ENCODE measurements around the gene SRCIN1. TPM values are rescaled to one million over a fixed set of nuclear protein-coding genes. Genes with fewer than 3 reads are reported as not detected.
A peak's percentile ranks its signal among the peaks of the same experiment; 100 is the strongest.
"Not testable (repeated sequence)": the region's sequence is repeated elsewhere in the genome, so short reads cannot be mapped to it uniquely, and the experiment has no call there.

Gene SRCIN1
- total RNA-seq, 1 donor from 2014 or later = 8.4 TPM

GRCh38 chr17:38498353-38498752 is 107.4 kb downstream of the SRCIN1 start:
- H3K36me3 Mint-ChIP-seq (ENCODE audit: low read depth) = peaks cover 27% of the 10 kb centered on the region
- H3K27me3 Mint-ChIP-seq (ENCODE audit: low read depth) = no peaks in the 10 kb centered on the region

GRCh38 chr17:38497656-38498055 is 108.1 kb downstream of the SRCIN1 start:
- H3K4me3 Mint-ChIP-seq; H3K27me3 Mint-ChIP-seq (ENCODE audit: low read depth); H3K4me1 Mint-ChIP-seq; DNase-seq (ENCODE audit: low read depth, low spot score); H3K9me3 Mint-ChIP-seq: not testable (repeated sequence)
- Mint-ChIP-seq H3K27ac (ENCODE audit: unreplicated experiment) (peak overlapping the region; percentile 19), H3K36me3 (ENCODE audit: low read depth) (peaks cover 23% of the 10 kb centered on the region)

More at GRCh38 chr17:38498353-38498752, 107.4 kb downstream of the SRCIN1 start:
- Mint-ChIP-seq H3K27ac (ENCODE audit: unreplicated experiment) (peak overlapping the region; percentile 27), H3K4me1 (no peaks in the 10 kb centered on the region), H3K4me3 (no peak overlapping the region), H3K9me3 (no peaks in the 10 kb centered on the region)
- no peak for TF ChIP-seq CTCF (conservative IDR thresholded peaks at IDR 0.05)
- no peak for DNase-seq (ENCODE audit: low read depth, low spot score)

- H3K4me3 Mint-ChIP-seq; H3K9me3 Mint-ChIP-seq; H3K27ac Mint-ChIP-seq (ENCODE audit: unreplicated experiment); DNase-seq (ENCODE audit: low read depth, low spot score); H3K27me3 Mint-ChIP-seq (ENCODE audit: low read depth); H3K4me1 Mint-ChIP-seq: not testable (repeated sequence)
- peaks cover 19% of the 10 kb centered on the region for H3K36me3 Mint-ChIP-seq (ENCODE audit: low read depth)
Observed at GRCh38 chr17:38494152-38494551, 111.6 kb downstream of the SRCIN1 start.

- Mint-ChIP-seq H3K4me3 (peak overlapping the region; percentile 54), H3K36me3 (ENCODE audit: low read depth) (peaks cover 16% of the 10 kb centered on the region)
- not testable (repeated sequence) for H3K4me1 Mint-ChIP-seq; H3K9me3 Mint-ChIP-seq; H3K27me3 Mint-ChIP-seq (ENCODE audit: low read depth); H3K27ac Mint-ChIP-seq (ENCODE audit: unreplicated experiment)
- peak; percentile 58 for TF ChIP-seq CTCF (conservative IDR thresholded peaks at IDR 0.05)
- DNase-seq (ENCODE audit: low read depth, low spot score) = peak; percentile 98
Observed at GRCh38 chr17:38492067-38493040, 113.4 kb downstream of the SRCIN1 start.

GRCh38 chr17:38491346-38492066 is 114.2 kb downstream of the SRCIN1 start:
- H3K27me3 Mint-ChIP-seq (ENCODE audit: low read depth); H3K27ac Mint-ChIP-seq (ENCODE audit: unreplicated experiment); H3K9me3 Mint-ChIP-seq; DNase-seq (ENCODE audit: low read depth, low spot score): not testable (repeated sequence)
- Mint-ChIP-seq H3K4me1 (peaks cover 12% of the 10 kb centered on the region), H3K4me3 (peak overlapping the region; percentile 54), H3K36me3 (ENCODE audit: low read depth) (peaks cover 12% of the 10 kb centered on the region)

- DNase-seq (ENCODE audit: low read depth, low spot score); H3K9me3 Mint-ChIP-seq; H3K36me3 Mint-ChIP-seq (ENCODE audit: low read depth); H3K27ac Mint-ChIP-seq (ENCODE audit: unreplicated experiment); H3K27me3 Mint-ChIP-seq (ENCODE audit: low read depth); H3K4me3 Mint-ChIP-seq: not testable (repeated sequence)
- peaks cover 16% of the 10 kb centered on the region for H3K4me1 Mint-ChIP-seq
Observed at GRCh38 chr17:38489774-38490173, 116.0 kb downstream of the SRCIN1 start.

GRCh38 chr17:38485681-38486298 is 120.0 kb downstream of the SRCIN1 start:
- H3K27ac Mint-ChIP-seq (ENCODE audit: unreplicated experiment); DNase-seq (ENCODE audit: low read depth, low spot score); H3K9me3 Mint-ChIP-seq; H3K27me3 Mint-ChIP-seq (ENCODE audit: low read depth); H3K4me3 Mint-ChIP-seq; H3K36me3 Mint-ChIP-seq (ENCODE audit: low read depth): not testable (repeated sequence)
- peaks cover 24% of the 10 kb centered on the region for H3K4me1 Mint-ChIP-seq
